ENCODE measurements around the gene RNF220. TPM values are rescaled to one million over a fixed set of nuclear protein-coding genes. Genes with fewer than 3 reads are reported as not detected.

The RNF220 gene
- polyA plus RNA-seq, 4 donors = 52.6 to 86.1 (median 74.9) TPM

DNA sequence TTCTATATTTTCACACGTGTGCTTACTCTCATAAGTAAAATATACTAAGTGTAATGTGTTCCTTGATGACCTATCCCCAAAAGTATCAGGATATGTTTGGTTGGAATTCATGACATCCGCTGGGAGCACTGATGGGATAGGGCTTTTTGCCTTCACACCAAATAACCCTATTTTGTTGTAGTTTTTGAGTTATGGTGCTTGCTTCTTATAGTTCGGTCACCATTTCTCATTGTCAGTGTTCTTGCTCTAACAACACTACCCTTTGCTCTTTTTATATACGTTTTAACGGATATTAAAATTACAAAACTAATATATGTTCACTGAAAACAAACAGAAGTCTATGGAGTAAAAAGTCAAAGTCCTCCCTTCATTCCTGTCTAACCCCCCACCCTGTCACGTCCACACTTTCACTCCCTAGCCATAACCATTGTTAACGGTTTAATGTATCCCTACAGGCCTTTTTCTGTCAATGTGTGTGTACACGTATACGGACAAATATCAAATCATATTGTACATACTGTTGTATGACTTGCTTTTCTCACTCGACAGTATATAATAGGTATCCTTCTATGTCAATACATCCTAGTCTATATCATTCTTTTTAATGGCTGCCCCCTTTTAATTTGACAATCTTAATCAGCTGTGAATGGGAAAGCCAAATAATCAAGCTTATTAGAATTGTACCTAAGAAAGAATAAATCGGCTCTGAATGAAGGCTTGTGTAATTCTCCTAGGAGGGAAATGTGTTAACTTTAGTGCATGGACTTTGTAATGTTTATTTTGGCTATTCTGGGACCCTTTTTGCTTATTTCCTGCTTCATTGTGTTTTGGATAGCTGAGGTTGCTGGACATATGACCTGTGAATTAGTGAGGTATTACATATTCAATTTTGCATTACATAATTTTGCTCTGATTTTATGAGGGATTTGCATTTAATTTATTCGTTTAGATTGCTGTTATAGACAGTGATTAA is 3.5 kb upstream of the RNF220 start:
- FAIRE-seq (no peak), DNase-seq (no peak)
- H3K4me3 ChIP-seq (ENCODE audit: low read depth in 1 of 3, low read length in 3 of 3) = no peak overlapping the region
- H3K27ac ChIP-seq (ENCODE audit: low read depth in 1 of 3, low read length in 2 of 3) = no peak overlapping the region
- peaks cover 7 to 32% (median 24%) of the 10 kb centered on the region in 3 donors for H3K27me3 ChIP-seq (ENCODE audit: control insufficient read depth in 3 of 3, insufficient read depth in 3 of 3, low read length in 3 of 3)
- peaks cover 0 to 3% (median 2%) of the 10 kb centered on the region in 3 donors for H3K4me1 ChIP-seq (ENCODE audit: control insufficient read depth in 3 of 3, insufficient read depth in 2 of 3, low read depth in 1 of 3, low read length in 2 of 3)
- H3K9me3 ChIP-seq (ENCODE audit: control insufficient read depth in 2 of 2, insufficient read depth in 1 of 2, low read depth in 1 of 2, low read length in 1 of 2) = no peaks in the 10 kb centered on the region
- no peaks in the 10 kb centered on the region for H3K36me3 ChIP-seq (ENCODE audit: control insufficient read depth in 3 of 3, insufficient read depth in 2 of 3, low read depth in 1 of 3, low read length in 3 of 3)
- 43 to 70% (median 60%) methylated on average over 12 of the region's 12 CpGs for WGBS, 3 donors

GRCh38 chr1:44405798-44406736 is 1.0 kb downstream of the RNF220 start:
- H3K36me3 ChIP-seq (ENCODE audit: control insufficient read depth in 3 of 3, insufficient read depth in 2 of 3, low read depth in 1 of 3, low read length in 3 of 3) = no peaks in the 10 kb centered on the region
- no peak for FAIRE-seq
- 0 to 1% (median 0%) methylated on average over 65 to 66 of the region's 66 CpGs for WGBS, 3 donors
- peaks cover 7 to 64% (median 50%) of the 10 kb centered on the region in 3 donors for H3K27me3 ChIP-seq (ENCODE audit: control insufficient read depth in 3 of 3, insufficient read depth in 3 of 3, low read length in 3 of 3)
- peak in 1 of 2 donors; percentile 46 for DNase-seq
- peak overlapping the region in 2 of 3 donors; percentile 36 to 38 for H3K4me3 ChIP-seq (ENCODE audit: low read depth in 1 of 3, low read length in 3 of 3)
- H3K4me1 ChIP-seq (ENCODE audit: control insufficient read depth in 3 of 3, insufficient read depth in 2 of 3, low read depth in 1 of 3, low read length in 2 of 3) = peaks cover 0 to 14% (median 2%) of the 10 kb centered on the region in 3 donors
- H3K9me3 ChIP-seq (ENCODE audit: control insufficient read depth in 2 of 2, insufficient read depth in 1 of 2, low read depth in 1 of 2, low read length in 1 of 2) = no peaks in the 10 kb centered on the region
- no peak overlapping the region for H3K27ac ChIP-seq (ENCODE audit: low read depth in 1 of 3, low read length in 2 of 3)

DNA sequence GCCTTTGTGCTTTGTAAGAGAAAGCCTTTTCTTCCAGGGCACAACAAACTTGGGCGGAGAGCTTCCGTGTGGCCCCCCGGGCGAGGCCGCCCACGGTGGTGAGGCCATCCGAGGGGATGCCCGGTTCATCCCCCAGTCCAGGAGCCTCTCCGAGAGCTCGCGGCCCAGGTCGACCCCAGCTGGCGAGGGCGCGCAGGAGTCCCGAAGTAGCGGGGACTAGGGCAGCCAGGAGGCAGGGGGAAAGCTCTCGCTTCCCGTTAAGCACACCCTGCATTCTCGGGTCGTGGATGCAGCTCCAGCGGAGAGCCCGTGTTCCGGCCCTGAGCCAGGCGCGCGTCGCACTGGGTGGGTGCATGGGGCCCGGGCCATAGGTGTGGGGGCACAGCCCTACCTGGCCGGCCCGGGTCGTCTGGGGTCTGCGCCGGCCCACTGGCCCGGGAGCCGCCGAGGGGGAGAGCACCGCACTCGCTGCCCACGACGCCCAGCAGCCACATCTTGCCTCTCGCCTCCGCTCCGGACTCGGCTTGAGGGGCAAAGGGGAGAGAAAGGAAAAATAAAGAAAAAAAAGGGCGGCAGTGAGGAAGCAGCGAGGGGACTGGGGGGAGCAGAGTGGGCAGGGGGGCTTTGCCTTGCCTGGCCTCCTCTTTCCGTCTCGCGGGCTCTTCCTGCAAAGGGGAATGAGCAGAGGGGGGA is 1.8 kb downstream of the RNF220 start:
- Histone ChIP-seq H3K36me3 (ENCODE audit: control insufficient read depth in 3 of 3, insufficient read depth in 2 of 3, low read depth in 1 of 3, low read length in 3 of 3) (no peaks in the 10 kb centered on the region), H3K4me3 (ENCODE audit: low read depth in 1 of 3, low read length in 3 of 3) (peak overlapping the region in 2 of 3 donors; percentile 2 to 38), H3K27me3 (ENCODE audit: control insufficient read depth in 3 of 3, insufficient read depth in 3 of 3, low read length in 3 of 3) (peaks cover 7 to 71% (median 56%) of the 10 kb centered on the region in 3 donors), H3K9me3 (ENCODE audit: control insufficient read depth in 2 of 2, insufficient read depth in 1 of 2, low read depth in 1 of 2, low read length in 1 of 2) (no peaks in the 10 kb centered on the region), H3K4me1 (ENCODE audit: control insufficient read depth in 3 of 3, insufficient read depth in 2 of 3, low read depth in 1 of 3, low read length in 2 of 3) (peaks cover 0 to 14% (median 2%) of the 10 kb centered on the region in 3 donors), H3K27ac (ENCODE audit: low read depth in 1 of 3, low read length in 2 of 3) (no peak overlapping the region)
- WGBS, 3 donors = 1 to 4% (median 2%) methylated on average over 43 to 50 of the region's 50 CpGs
- FAIRE-seq (no peak), DNase-seq (peak in 1 of 2 donors; percentile 36)

GRCh38 chr1:44407430-44408211 is 2.6 kb downstream of the RNF220 start:
- Histone ChIP-seq H3K27me3 (ENCODE audit: control insufficient read depth in 3 of 3, insufficient read depth in 3 of 3, low read length in 3 of 3) (peaks cover 7 to 78% (median 59%) of the 10 kb centered on the region in 3 donors), H3K9me3 (ENCODE audit: control insufficient read depth in 2 of 2, insufficient read depth in 1 of 2, low read depth in 1 of 2, low read length in 1 of 2) (no peaks in the 10 kb centered on the region), H3K4me3 (ENCODE audit: low read depth in 1 of 3, low read length in 3 of 3) (peak overlapping the region in 1 of 3 donors; percentile 38), H3K36me3 (ENCODE audit: control insufficient read depth in 3 of 3, insufficient read depth in 2 of 3, low read depth in 1 of 3, low read length in 3 of 3) (no peaks in the 10 kb centered on the region), H3K27ac (ENCODE audit: low read depth in 1 of 3, low read length in 2 of 3) (no peak overlapping the region), H3K4me1 (ENCODE audit: control insufficient read depth in 3 of 3, insufficient read depth in 2 of 3, low read depth in 1 of 3, low read length in 2 of 3) (peaks cover 0 to 14% (median 2%) of the 10 kb centered on the region in 3 donors)
- 2 to 4% (median 3%) methylated on average over 63 to 85 of the region's 85 CpGs for WGBS, 3 donors
- no peak for FAIRE-seq
- peak in 1 of 2 donors; percentile 46 for DNase-seq

DNA sequence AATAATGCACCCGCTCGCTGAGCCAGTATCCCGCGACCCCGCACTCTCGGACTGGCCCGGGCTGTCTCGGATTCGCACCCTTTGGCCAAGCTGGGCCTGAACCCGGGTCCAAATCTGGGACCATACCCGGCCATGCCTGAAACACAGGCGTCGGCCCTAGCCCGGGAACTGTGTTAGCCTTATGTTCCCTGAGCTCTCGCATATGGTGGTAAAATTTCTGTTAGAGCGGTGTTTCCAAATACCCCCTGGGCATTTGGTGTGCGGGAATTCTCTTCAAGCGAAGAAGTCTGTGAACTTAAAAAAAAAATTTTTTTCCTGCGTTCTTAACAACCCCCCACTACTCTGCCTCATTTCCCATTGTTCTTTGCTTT is 3.1 kb downstream of the RNF220 start:
- H3K27me3 ChIP-seq (ENCODE audit: control insufficient read depth in 3 of 3, insufficient read depth in 3 of 3, low read length in 3 of 3) = peaks cover 7 to 84% (median 62%) of the 10 kb centered on the region in 3 donors
- FAIRE-seq (no peak), DNase-seq (no peak)
- no peaks in the 10 kb centered on the region for H3K9me3 ChIP-seq (ENCODE audit: control insufficient read depth in 2 of 2, insufficient read depth in 1 of 2, low read depth in 1 of 2, low read length in 1 of 2)
- 11 to 17% (median 17%) methylated on average over 19 of the region's 19 CpGs for WGBS, 3 donors
- no peak overlapping the region for H3K4me3 ChIP-seq (ENCODE audit: low read depth in 1 of 3, low read length in 3 of 3)
- H3K36me3 ChIP-seq (ENCODE audit: control insufficient read depth in 3 of 3, insufficient read depth in 2 of 3, low read depth in 1 of 3, low read length in 3 of 3) = no peaks in the 10 kb centered on the region
- H3K4me1 ChIP-seq (ENCODE audit: control insufficient read depth in 3 of 3, insufficient read depth in 2 of 3, low read depth in 1 of 3, low read length in 2 of 3) = peaks cover 0 to 14% (median 2%) of the 10 kb centered on the region in 3 donors
- no peak overlapping the region for H3K27ac ChIP-seq (ENCODE audit: low read depth in 1 of 3, low read length in 2 of 3)

GRCh38 chr1:44408632-44409602 is 3.9 kb downstream of the RNF220 start:
- Histone ChIP-seq H3K9me3 (ENCODE audit: control insufficient read depth in 2 of 2, insufficient read depth in 1 of 2, low read depth in 1 of 2, low read length in 1 of 2) (no peaks in the 10 kb centered on the region), H3K4me3 (ENCODE audit: low read depth in 1 of 3, low read length in 3 of 3) (no peak overlapping the region), H3K36me3 (ENCODE audit: control insufficient read depth in 3 of 3, insufficient read depth in 2 of 3, low read depth in 1 of 3, low read length in 3 of 3) (no peaks in the 10 kb centered on the region), H3K4me1 (ENCODE audit: control insufficient read depth in 3 of 3, insufficient read depth in 2 of 3, low read depth in 1 of 3, low read length in 2 of 3) (peaks cover 0 to 14% (median 2%) of the 10 kb centered on the region in 3 donors), H3K27ac (ENCODE audit: low read depth in 1 of 3, low read length in 2 of 3) (no peak overlapping the region), H3K27me3 (ENCODE audit: control insufficient read depth in 3 of 3, insufficient read depth in 3 of 3, low read length in 3 of 3) (peaks cover 9 to 91% (median 67%) of the 10 kb centered on the region in 3 donors)
- 5 to 10% (median 6%) methylated on average over 37 of the region's 37 CpGs for WGBS, 3 donors
- no peak for FAIRE-seq
- peak; percentile 58 to 62 for DNase-seq

DNA sequence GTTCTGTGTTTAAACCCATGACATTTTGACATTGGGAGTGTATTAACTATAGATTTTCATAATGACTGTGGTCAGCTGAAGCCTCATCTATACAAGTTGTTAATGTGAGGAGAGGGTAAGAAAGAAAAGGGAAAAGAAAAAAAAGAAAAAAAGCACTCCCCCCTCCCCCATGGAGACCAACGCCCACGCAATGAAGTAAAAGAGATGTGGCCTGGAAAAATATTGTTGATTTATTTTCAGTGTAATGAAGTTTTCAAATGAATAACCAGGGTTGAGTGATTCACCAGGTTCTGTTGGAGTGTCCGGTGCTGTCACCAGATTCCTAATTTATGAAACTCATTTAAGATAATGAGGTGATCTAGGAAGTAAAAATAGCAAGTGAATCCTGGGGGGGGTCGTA is 4.7 kb downstream of the RNF220 start:
- peaks cover 0 to 14% (median 2%) of the 10 kb centered on the region in 3 donors for H3K4me1 ChIP-seq (ENCODE audit: control insufficient read depth in 3 of 3, insufficient read depth in 2 of 3, low read depth in 1 of 3, low read length in 2 of 3)
- WGBS, 3 donors = 40 to 47% (median 45%) methylated on average over 4 of the region's 4 CpGs
- no peak overlapping the region for H3K4me3 ChIP-seq (ENCODE audit: low read depth in 1 of 3, low read length in 3 of 3)
- H3K36me3 ChIP-seq (ENCODE audit: control insufficient read depth in 3 of 3, insufficient read depth in 2 of 3, low read depth in 1 of 3, low read length in 3 of 3) = no peaks in the 10 kb centered on the region
- FAIRE-seq (no peak), DNase-seq (no peak)
- H3K27me3 ChIP-seq (ENCODE audit: control insufficient read depth in 3 of 3, insufficient read depth in 3 of 3, low read length in 3 of 3) = peaks cover 12 to 97% (median 68%) of the 10 kb centered on the region in 3 donors
- no peak overlapping the region for H3K27ac ChIP-seq (ENCODE audit: low read depth in 1 of 3, low read length in 2 of 3)
- no peaks in the 10 kb centered on the region for H3K9me3 ChIP-seq (ENCODE audit: control insufficient read depth in 2 of 2, insufficient read depth in 1 of 2, low read depth in 1 of 2, low read length in 1 of 2)
